A549 (cell line): ENCODE measurements around the gene DERA. TPM values are rescaled to one million over a fixed set of nuclear protein-coding genes. Genes with fewer than 3 reads are reported as not detected.

Source experiments
- ATAC-seq, 2 experiments: fragments of 200-7000 bp in 1 of 2; fragments of >200 bp in 1 of 2; cut with Nextera tagmentation in 1 of 2; cut with Tn5 transposase in 1 of 2; 3 replicates each; pipeline versions ENCODE4 v1.8.0 to v1.9.1; 2018 to 2020; ENCODE audit warnings: mild to moderate bottlenecking in 1 of 2, moderate library complexity in 1 of 2
- CTCF ChIA-PET: fragments of 300-600 bp; sonication (Branson Sonifier 250); formaldehyde crosslinking; extraction: SDS; loops from one replicate; lab custom pipeline; 2021; ENCODE audit warnings: antibody characterized with exemption, inconsistent platforms; lab: Yijun Ruan, JAX
- POLR2A ChIA-PET: fragments of 350-600 bp; formaldehyde crosslinking; extraction: SDS; loops from one replicate; lab custom pipeline; 2021; ENCODE audit warnings: antibody characterized with exemption, inconsistent platforms; lab: Yijun Ruan, JAX
- DNase-seq, 2 experiments: peaks; one replicate each; pipeline versions ENCODE4 v3.0.0 to v3.0.0-alpha.2; 2011 to 2016; ENCODE audit warnings: low read depth in 1 of 2, low spot score in 1 of 2
- FAIRE-seq: peaks from 2 replicates; lab custom pipeline; 2011; peaks lifted over from hg19 to GRCh38; lab: Jason Lieb, UNC
- H3K27ac ChIP-seq, 2 experiments: fragments of >200 bp; sonication (Bioruptor Twin); formaldehyde crosslinking; 3 replicates each; pipeline ENCODE4 v1.5.1; 2016 to 2017
- H3K4me1 ChIP-seq: fragments of >200 bp; sonication (Bioruptor Twin); formaldehyde crosslinking; 3 replicates; pipeline ENCODE4 v1.6.1; 2016
- H3K4me2 ChIP-seq: fragments of >200 bp; sonication (Bioruptor Twin); formaldehyde crosslinking; 3 replicates; pipeline ENCODE4 v1.6.1; 2016
- H3K4me3 ChIP-seq: fragments of >200 bp; sonication (Bioruptor Twin); formaldehyde crosslinking; 3 replicates; pipeline ENCODE4 v1.5.1; 2016
- H3K9me3 ChIP-seq: fragments of >200 bp; sonication (Bioruptor Twin); formaldehyde crosslinking; 3 replicates; pipeline ENCODE4 v1.6.1; 2016
- BHLHE40 ChIP-seq: IDR thresholded peaks from 2 replicates; pipeline ENCODE4 v1.6.1; 2012; ENCODE audit warnings: low read depth, low read length, inconsistent platforms
- CBX2 ChIP-seq: fragments of 200-600 bp; sonication (generic); IDR thresholded peaks from 2 replicates; pipeline ENCODE4 v1.6.1; 2016; ENCODE audit warnings: low read depth, mild to moderate bottlenecking, borderline replicate concordance
- CBX8 ChIP-seq: fragments of 200-600 bp; sonication (generic); IDR thresholded peaks from 2 replicates; pipeline ENCODE4 v1.6.1; 2016
- CEBPB ChIP-seq, 2 experiments: fragments of >200 bp in 1 of 2; sonication (Bioruptor Twin) in 1 of 2; formaldehyde crosslinking in 1 of 2; IDR thresholded peaks; 2 replicates each; pipeline ENCODE4 v1.6.1; 2012 to 2016
- CHD2 ChIP-seq: fragments of 150-350 bp; IDR thresholded peaks from 2 replicates; pipeline ENCODE4 v1.6.1; 2014; ENCODE audit warnings: low read length; ENCODE audit not compliant: partially characterized antibody
- CHD4 ChIP-seq: fragments of 200-600 bp; sonication (generic); IDR thresholded peaks from 2 replicates; pipeline ENCODE4 v1.6.1; 2016; ENCODE audit warnings: antibody characterized with exemption, mild to moderate bottlenecking, borderline replicate concordance
- ESRRA ChIP-seq: fragments of 150-350 bp; IDR thresholded peaks from 2 replicates; pipeline ENCODE4 v1.6.1; 2014; ENCODE audit warnings: mild to moderate bottlenecking, low read length, borderline replicate concordance
- FOSL2 ChIP-seq, 2 experiments: fragments of 450-650 bp in 1 of 2; fragments of >200 bp in 1 of 2; sonication (Bioruptor Twin) in 1 of 2; formaldehyde crosslinking; IDR thresholded peaks; 2 replicates each; pipeline versions ENCODE4 v1.5.0 to v1.6.1; 2016 to 2020; ENCODE audit warnings: mild to moderate bottlenecking in 1 of 2, moderate library complexity in 1 of 2
- GATA3 ChIP-seq: IDR thresholded peaks from 2 replicates; pipeline ENCODE4 v1.6.1; 2012; ENCODE audit warnings: borderline replicate concordance
- HEYL ChIP-seq: fragments of 250-450 bp; sonication (Bioruptor Pico); IDR thresholded peaks from 2 replicates; pipeline ENCODE4 v1.8.0; 2021; ENCODE audit warnings: mild to moderate bottlenecking, moderate library complexity
- HOXB13 ChIP-seq: fragments of 250-450 bp; sonication (Bioruptor Pico); IDR thresholded peaks from 2 replicates; pipeline ENCODE4 v1.5.0; 2020; ENCODE audit warnings: low read depth, mild to moderate bottlenecking, moderate library complexity
- JUNB ChIP-seq: fragments of >200 bp; sonication (Bioruptor Twin); formaldehyde crosslinking; IDR thresholded peaks from 2 replicates; pipeline ENCODE4 v1.6.1; 2016
- KDM1A ChIP-seq: fragments of 200-600 bp; sonication (generic); IDR thresholded peaks from 2 replicates; pipeline ENCODE4 v1.6.1; 2016; ENCODE audit warnings: low read depth, mild to moderate bottlenecking
- KDM5A ChIP-seq: fragments of 200-600 bp; sonication (generic); IDR thresholded peaks from 2 replicates; pipeline ENCODE4 v1.6.1; 2016; ENCODE audit warnings: antibody characterized with exemption, mild to moderate bottlenecking
- MAFK ChIP-seq: fragments of 450-650 bp; IDR thresholded peaks from 2 replicates; pipeline ENCODE4 v1.6.1; 2014; ENCODE audit not compliant: partially characterized antibody
- MAZ ChIP-seq: fragments of 150-350 bp; IDR thresholded peaks from 2 replicates; pipeline ENCODE4 v1.6.1; 2014; ENCODE audit warnings: antibody characterized with exemption, low read depth, low read length, borderline replicate concordance
- PHF8 ChIP-seq: fragments of 200-600 bp; sonication (generic); IDR thresholded peaks from 2 replicates; pipeline ENCODE4 v1.6.1; 2016; ENCODE audit warnings: low read depth, mild to moderate bottlenecking, antibody characterized with exemption, moderate library complexity, borderline replicate concordance
- POLR2A ChIP-seq: IDR thresholded peaks from 2 replicates; pipeline ENCODE4 v1.6.1; 2012; ENCODE audit warnings: mild to moderate bottlenecking, low read length
- POLR2AphosphoS2 ChIP-seq: conservative IDR thresholded peaks from 2 replicates; pipeline ENCODE4 v1.6.1; 2012; ENCODE audit warnings: low read length, improper control_type of control experiment, inconsistent platforms
- RAD21 ChIP-seq, 2 experiments: fragments of >200 bp in 1 of 2; sonication (Bioruptor Twin) in 1 of 2; formaldehyde crosslinking in 1 of 2; IDR thresholded peaks in 1 of 2; conservative IDR thresholded peaks in 1 of 2; 2 replicates in 1 of 2; 3 replicates in 1 of 2; pipeline ENCODE4 v1.6.1; 2012 to 2018; ENCODE audit warnings: inconsistent platforms in 1 of 2
- RARB ChIP-seq: fragments of 250-450 bp; sonication (Bioruptor Pico); IDR thresholded peaks from 2 replicates; pipeline ENCODE4 v1.8.0; 2021; ENCODE audit warnings: mild to moderate bottlenecking, moderate library complexity
- RFX5 ChIP-seq: fragments of 450-650 bp; IDR thresholded peaks from 2 replicates; pipeline ENCODE4 v1.7.1; 2014; ENCODE audit warnings: antibody characterized with exemption, mild to moderate bottlenecking, moderate library complexity
- SMC3 ChIP-seq: fragments of >200 bp; sonication (Bioruptor Twin); formaldehyde crosslinking; IDR thresholded peaks from 3 replicates; pipeline ENCODE4 v1.6.1; 2018; ENCODE audit warnings: inconsistent platforms
- SREBF2 ChIP-seq: fragments of 450-650 bp; IDR thresholded peaks from 2 replicates; pipeline ENCODE4 v1.6.1; 2014; ENCODE audit warnings: mild to moderate bottlenecking, moderate library complexity
- TFCP2L1 ChIP-seq: fragments of 250-450 bp; sonication (Bioruptor Pico); IDR thresholded peaks from 2 replicates; pipeline ENCODE4 v1.5.0; 2021; ENCODE audit warnings: mild to moderate bottlenecking
- TP53 ChIP-seq: fragments of 250-450 bp; sonication (Bioruptor Pico); IDR thresholded peaks from 2 replicates; pipeline ENCODE4 v1.5.0; 2021; ENCODE audit warnings: mild to moderate bottlenecking, moderate library complexity
- ZC3H11A ChIP-seq: fragments of 450-650 bp; IDR thresholded peaks from 2 replicates; pipeline ENCODE4 v1.6.1; 2014; ENCODE audit warnings: antibody characterized with exemption, mild to moderate bottlenecking
- ZNF302 ChIP-seq: fragments of 250-450 bp; sonication (Bioruptor Pico); IDR thresholded peaks from 2 replicates; pipeline ENCODE4 v1.9.0; 2021; ENCODE audit warnings: inconsistent platforms, mild to moderate bottlenecking, moderate library complexity
- WGBS: methylation state at CpG from one replicate; pipeline ENCODE4 v1.1.6; 2017; ENCODE audit errors: missing lambda C conversion rate; 5-methylcytosine and 5-hydroxymethylcytosine counted together
- polyA plus RNA-seq, 4 experiments: library from polyadenylated mRNA; depleted of rRNA in 3 of 4; stranded (reverse); fragments of >200 nt; fragmentation: RNase III in 1 of 4; extraction: RNeasy Plus Mini Kit Qiagen cat#74134 plus additional on column Dnase treatment in 1 of 4; gene quantifications; 2 replicates in 3 of 4; 3 replicates in 1 of 4; pipeline ENCODE4 v1.2.3, GENCODE V29; 2011 to 2017
- TF ChIP-seq, protein P1 (sequence below): fragments of >200 bp; sonication (Bioruptor Twin); formaldehyde crosslinking; IDR thresholded peaks from 3 replicates; pipeline ENCODE4 v1.5.1; 2016
- TF ChIP-seq, protein P2 (sequence below): IDR thresholded peaks from 2 replicates; pipeline ENCODE4 v1.6.1; 2012
- TF ChIP-seq, protein P3 (sequence below): fragments of 150-350 bp; IDR thresholded peaks from 2 replicates; pipeline ENCODE4 v1.6.1; 2014; ENCODE audit warnings: low read depth, mild to moderate bottlenecking, low read length

DERA gene
- polyA plus RNA-seq, 2 of the 4 experiments (the other 2 are of a cell fraction), result 45.2 to 65.0 TPM

DNA sequence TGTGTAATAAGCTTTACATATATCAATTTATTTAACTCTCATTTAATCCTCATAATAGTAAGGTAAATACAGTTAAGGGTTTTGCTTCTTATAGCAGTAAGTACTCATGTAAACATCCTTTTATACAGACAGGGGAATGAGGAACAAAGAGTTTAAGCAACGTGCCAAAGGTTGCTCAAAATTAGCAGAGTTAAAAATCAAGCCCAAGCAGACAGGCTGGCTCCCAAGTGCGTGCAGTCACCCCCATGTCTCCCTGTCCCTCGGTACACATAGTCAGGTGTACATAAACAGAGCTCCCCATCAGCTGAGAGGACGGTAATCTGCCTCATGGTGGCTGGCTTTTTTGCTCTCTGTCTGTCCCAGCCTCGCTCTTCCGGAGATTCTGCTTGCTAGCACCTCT lies 126.4 kb downstream of the DERA start:
- no peak for DNase-seq
- 82% methylated on average over 6 of the region's 6 CpGs for WGBS
- TF ChIP-seq RFX5 (no peak), CBX2 (no peak), RAD21 (conservative IDR thresholded peaks at IDR 0.05 in 1 of 2, IDR thresholded peaks at IDR 0.05 in 1 of 2) (no peak), CEBPB (IDR thresholded peaks at IDR 0.05) (no peak), CBX8 (no peak), ESRRA (no peak), POLR2AphosphoS2 (no peak), TFCP2L1 (CRISPR knock-in tag) (no peak), JUNB (no peak), KDM5A (no peak), CHD2 (no peak), KDM1A (no peak), GATA3 (no peak), TP53 (CRISPR knock-in tag) (no peak), ZNF302 (CRISPR knock-in tag) (no peak), RARB (no peak), CHD4 (no peak)
- TF ChIP-seq, protein P1, sequence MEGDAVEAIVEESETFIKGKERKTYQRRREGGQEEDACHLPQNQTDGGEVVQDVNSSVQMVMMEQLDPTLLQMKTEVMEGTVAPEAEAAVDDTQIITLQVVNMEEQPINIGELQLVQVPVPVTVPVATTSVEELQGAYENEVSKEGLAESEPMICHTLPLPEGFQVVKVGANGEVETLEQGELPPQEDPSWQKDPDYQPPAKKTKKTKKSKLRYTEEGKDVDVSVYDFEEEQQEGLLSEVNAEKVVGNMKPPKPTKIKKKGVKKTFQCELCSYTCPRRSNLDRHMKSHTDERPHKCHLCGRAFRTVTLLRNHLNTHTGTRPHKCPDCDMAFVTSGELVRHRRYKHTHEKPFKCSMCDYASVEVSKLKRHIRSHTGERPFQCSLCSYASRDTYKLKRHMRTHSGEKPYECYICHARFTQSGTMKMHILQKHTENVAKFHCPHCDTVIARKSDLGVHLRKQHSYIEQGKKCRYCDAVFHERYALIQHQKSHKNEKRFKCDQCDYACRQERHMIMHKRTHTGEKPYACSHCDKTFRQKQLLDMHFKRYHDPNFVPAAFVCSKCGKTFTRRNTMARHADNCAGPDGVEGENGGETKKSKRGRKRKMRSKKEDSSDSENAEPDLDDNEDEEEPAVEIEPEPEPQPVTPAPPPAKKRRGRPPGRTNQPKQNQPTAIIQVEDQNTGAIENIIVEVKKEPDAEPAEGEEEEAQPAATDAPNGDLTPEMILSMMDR, result no peak
- H3K27ac ChIP-seq, result no peak overlapping the region
- ChIA-PET POLR2A (no interaction called here), CTCF (no interaction called here)
- FAIRE-seq, result no peak
- no peak overlapping the region for H3K4me3 ChIP-seq
- H3K4me1 ChIP-seq, result no peaks in the 10 kb centered on the region
- no peak overlapping the region for H3K4me2 ChIP-seq
- 0 out of 3 replicates have a peak, but pooled peaks cover 4% of the 10 kb centered on the region for H3K9me3 ChIP-seq
- no peak for ATAC-seq

DNA sequence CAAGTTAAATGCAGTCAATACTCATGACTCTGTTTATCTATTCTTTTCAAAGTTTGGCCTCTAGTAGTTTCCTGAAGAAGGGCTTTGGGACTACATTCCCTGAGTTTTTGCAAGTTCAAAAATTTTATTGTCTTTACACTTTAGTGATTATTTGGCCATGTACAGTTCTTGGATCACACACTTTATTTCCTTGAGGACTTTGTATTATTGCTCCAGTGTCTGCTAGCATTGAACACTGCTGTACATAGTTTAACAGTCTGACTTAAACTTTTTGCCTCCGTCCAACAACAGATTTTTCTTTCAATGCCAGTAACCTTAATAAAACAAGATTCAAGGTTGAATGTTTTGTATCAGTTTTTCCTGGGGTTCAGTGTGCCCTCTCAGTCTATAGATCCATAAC lies 132.3 kb downstream of the DERA start:
- TF ChIP-seq POLR2A, result no peak
- TF ChIP-seq, protein P2, sequence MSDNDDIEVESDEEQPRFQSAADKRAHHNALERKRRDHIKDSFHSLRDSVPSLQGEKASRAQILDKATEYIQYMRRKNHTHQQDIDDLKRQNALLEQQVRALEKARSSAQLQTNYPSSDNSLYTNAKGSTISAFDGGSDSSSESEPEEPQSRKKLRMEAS, result no peak
- TF ChIP-seq PHF8, result no peak
- no peak for TF ChIP-seq HOXB13 (CRISPR knock-in tag)
- Histone ChIP-seq H3K4me1 (no peaks in the 10 kb centered on the region), H3K4me3 (no peak overlapping the region), H3K9me3 (peaks cover 11% of the 10 kb centered on the region; the same call in 1 of the 3 replicates), H3K4me2 (no peak overlapping the region), H3K27ac (no peak overlapping the region)
- ChIA-PET CTCF (no interaction called here), POLR2A (no interaction called here)
- ATAC-seq, result no peak
- FAIRE-seq, result no peak
- WGBS, result 69% methylated on average over 1 of the region's 1 CpG
- no peak for DNase-seq

DNA sequence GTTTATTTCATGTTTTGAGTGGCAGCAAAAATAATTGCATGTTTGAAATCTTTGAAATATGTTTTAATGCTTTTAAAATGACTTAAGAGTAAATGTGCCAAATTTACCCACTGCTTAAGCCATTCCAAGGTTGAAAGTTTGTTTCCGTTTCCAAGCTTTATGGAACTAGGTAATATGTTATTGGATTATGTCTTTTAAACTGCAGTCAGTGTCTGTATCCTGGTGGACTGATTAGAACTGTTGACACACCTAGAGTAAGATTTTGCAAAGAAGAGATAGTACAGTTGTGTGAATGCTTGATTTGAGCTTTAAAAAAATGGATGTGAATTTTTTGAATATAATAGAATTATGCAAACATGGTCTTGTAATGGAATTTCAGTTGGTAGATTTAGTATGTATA lies 135.1 kb downstream of the DERA start:
- no peak overlapping the region for H3K4me2 ChIP-seq
- no peak overlapping the region for H3K27ac ChIP-seq
- ChIA-PET CTCF (interaction anchor here (0.8 kb wide), 1 partner anchor 29 kb away, joined by 3 read pairs; no protein-coding TSS in a partner anchor), POLR2A (no interaction called here)
- TF ChIP-seq POLR2AphosphoS2 (no peak), BHLHE40 (no peak), FOSL2 (IDR thresholded peaks at IDR 0.05) (no peak), FOSL2 (CRISPR knock-in tag; IDR thresholded peaks at IDR 0.05) (no peak), TP53 (CRISPR knock-in tag) (no peak), SMC3 (no peak), SREBF2 (no peak), ZC3H11A (no peak), TFCP2L1 (CRISPR knock-in tag) (no peak), JUNB (no peak), KDM5A (no peak), HEYL (CRISPR knock-in tag) (no peak), CBX2 (no peak), MAFK (no peak), RARB (no peak), HOXB13 (CRISPR knock-in tag) (no peak), KDM1A (no peak), MAZ (no peak)
- TF ChIP-seq, protein P3, sequence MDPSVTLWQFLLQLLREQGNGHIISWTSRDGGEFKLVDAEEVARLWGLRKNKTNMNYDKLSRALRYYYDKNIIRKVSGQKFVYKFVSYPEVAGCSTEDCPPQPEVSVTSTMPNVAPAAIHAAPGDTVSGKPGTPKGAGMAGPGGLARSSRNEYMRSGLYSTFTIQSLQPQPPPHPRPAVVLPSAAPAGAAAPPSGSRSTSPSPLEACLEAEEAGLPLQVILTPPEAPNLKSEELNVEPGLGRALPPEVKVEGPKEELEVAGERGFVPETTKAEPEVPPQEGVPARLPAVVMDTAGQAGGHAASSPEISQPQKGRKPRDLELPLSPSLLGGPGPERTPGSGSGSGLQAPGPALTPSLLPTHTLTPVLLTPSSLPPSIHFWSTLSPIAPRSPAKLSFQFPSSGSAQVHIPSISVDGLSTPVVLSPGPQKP, result no peak
- 91% methylated on average over 1 of the region's 1 CpG for WGBS
- peaks cover 11% of the 10 kb centered on the region; the same call in 1 of the 3 replicates for H3K9me3 ChIP-seq
- no peak overlapping the region for H3K4me3 ChIP-seq
- no peak for FAIRE-seq
- no peaks in the 10 kb centered on the region for H3K4me1 ChIP-seq
- no peak for ATAC-seq
- DNase-seq, result no peak
